GM12875 (cell line): Measurements from ENCODE around the gene NACA2.

Experiments
- H3K4me3 ChIP-seq: one replicate; pipeline ENCODE4 v1.5.1; 2011; ENCODE audit warnings: low read depth, low read length, control low read depth
- CTCF ChIP-seq: IDR thresholded peaks from 2 replicates; pipeline ENCODE4 v1.5.1; 2011; ENCODE audit warnings: low read depth, mild to moderate bottlenecking, control low read depth, inconsistent platforms, low read length, moderate library complexity, borderline replicate concordance; ENCODE audit not compliant: insufficient read depth

The NACA2 gene

DNA sequence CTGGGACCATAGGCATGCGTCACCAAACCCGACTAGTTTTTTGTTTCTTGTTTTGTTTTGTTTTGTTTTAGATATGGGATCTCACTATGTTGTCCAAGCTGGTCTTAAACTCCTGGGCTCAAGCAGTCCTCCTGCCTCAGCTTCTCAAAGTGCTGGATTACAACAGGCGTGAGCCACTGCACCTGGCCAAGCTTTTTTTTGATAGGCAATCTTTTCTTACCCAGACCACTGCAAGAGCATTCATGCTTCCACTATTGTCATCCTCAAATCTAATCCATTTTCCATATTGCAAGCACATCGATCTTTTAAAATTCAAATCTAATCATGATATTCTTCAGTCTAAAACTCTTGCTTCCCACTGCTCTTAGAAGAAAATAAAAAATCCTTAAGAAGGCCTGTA is 10.3 kb upstream of the NACA2 start:
- H3K4me3 ChIP-seq: no peak overlapping the region
- TF ChIP-seq CTCF: no peak

DNA sequence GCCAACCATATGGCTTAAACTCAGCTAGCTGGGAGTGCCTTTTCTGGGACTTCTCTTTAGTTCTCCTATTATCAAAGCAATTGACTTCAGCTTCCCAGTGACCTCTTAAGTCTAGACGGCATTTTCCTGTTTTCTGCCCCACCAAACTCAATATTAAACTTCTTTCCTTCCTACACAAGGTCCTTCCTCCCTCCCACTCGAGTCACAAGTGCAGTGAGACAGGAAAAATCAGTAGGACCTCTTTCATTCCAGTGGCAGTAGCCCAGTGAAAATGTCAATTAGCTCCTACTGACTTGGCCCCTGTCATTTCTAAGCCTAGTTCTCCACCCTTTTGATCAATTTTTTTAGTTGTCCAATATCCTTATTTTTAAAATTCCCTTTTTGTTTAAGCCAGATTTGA is 9.6 kb upstream of the NACA2 start:
- TF ChIP-seq CTCF: no peak
- H3K4me3 ChIP-seq: no peak overlapping the region

- H3K4me3 ChIP-seq: no peak overlapping the region
- no peak for TF ChIP-seq CTCF
These were observed 8.6 kb upstream of the NACA2 start for GRCh38 chr17:61599608-61600007.

DNA sequence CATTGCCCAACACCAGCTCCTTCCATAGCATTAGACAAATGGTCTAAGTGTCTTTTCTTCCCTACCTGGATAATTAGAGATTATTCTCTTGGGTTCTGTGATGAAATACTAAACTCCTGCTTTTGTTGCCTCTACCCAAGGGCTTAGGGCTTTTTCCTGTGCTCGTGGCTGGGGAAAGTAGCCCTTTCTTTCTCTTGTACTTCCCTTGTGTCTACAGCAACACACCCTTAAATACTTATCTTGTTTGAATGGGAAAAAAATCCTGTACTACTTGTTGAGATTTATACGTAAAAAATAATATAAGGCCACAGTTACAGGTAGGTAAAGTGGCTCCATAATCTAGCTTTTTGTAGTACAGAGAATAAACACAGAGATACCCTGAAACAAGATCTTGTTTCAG is 7.0 kb upstream of the NACA2 start:
- no peak for TF ChIP-seq CTCF
- H3K4me3 ChIP-seq: no peak overlapping the region

GRCh38 chr17:61597607-61598006 is 6.6 kb upstream of the NACA2 start:
- TF ChIP-seq CTCF: no peak
- no peak overlapping the region for H3K4me3 ChIP-seq

- no peak for TF ChIP-seq CTCF
- H3K4me3 ChIP-seq: no peak overlapping the region
These were observed 4.6 kb upstream of the NACA2 start for GRCh38 chr17:61595418-61596186.

DNA sequence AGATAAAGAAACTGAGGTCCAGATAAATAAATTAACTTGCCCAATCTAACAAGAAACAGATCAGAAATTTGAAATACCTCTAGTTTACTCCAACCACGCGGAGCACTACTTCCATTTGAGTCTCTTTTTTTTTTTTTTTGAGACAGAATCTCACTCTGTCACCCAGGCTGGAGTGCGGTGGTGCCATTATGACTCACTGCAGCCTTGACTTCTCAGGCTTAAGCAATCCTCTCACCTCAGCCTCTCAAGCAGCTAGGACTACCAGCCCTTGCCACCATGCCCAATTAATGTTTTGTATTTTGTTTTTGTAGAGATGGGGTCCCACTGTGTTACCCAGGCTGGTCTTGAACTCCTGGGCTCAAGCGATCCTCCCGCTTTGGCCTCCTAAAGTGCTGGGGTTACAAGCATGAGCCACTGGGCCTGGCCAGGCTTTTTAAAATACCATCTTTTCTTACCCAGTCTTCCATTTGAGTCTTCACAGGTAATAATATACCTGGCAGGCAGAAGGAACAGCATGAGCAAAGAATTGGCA is 3.3 kb upstream of the NACA2 start:
- no peak overlapping the region for H3K4me3 ChIP-seq
- no peak for TF ChIP-seq CTCF
